B cell (primary cell): ENCODE results near the gene PRPF40A. TPM values are rescaled to one million over a fixed set of nuclear protein-coding genes. Genes with fewer than 3 reads are reported as not detected.

ENCODE experiments used
- ATAC-seq: fragments of 200-7000 bp; cut with Tn5 transposase; one replicate; pipeline ENCODE4 v1.10.0; 2021; ENCODE audit warnings: low read depth, mild to moderate bottlenecking, moderate number of reproducible peaks, moderate library complexity
- CTCF ChIA-PET: fragments of 350-600 bp; sonication (Branson Sonifier 250); formaldehyde crosslinking; loops from one replicate; lab custom pipeline; 2021; ENCODE audit warnings: antibody characterized with exemption, inconsistent platforms; lab: Charles Lee
- POLR2A ChIA-PET: fragments of 350-600 bp; sonication (Branson Sonifier 250); formaldehyde crosslinking; loops from one replicate; lab custom pipeline; 2021; ENCODE audit warnings: antibody characterized with exemption; lab: Charles Lee
- DNase-seq: peaks from one replicate; pipeline ENCODE4 v3.0.0; 2013
- H2AFZ ChIP-seq: 2 replicates; pipeline ENCODE4 v1.6.1; 2012; ENCODE audit warnings: mild to moderate bottlenecking, low read depth, low read length; ENCODE audit not compliant: insufficient read depth, poor library complexity, severe bottlenecking
- H3K27ac ChIP-seq, 2 donors: 1 replicate in 1 of 2; 2 replicates in 1 of 2; pipeline ENCODE4 v1.5.1; 2012 to 2013; ENCODE audit warnings: low read length in 2 of 2, mild to moderate bottlenecking in 2 of 2, moderate library complexity in 1 of 2
- H3K27me3 ChIP-seq, 4 experiments: fragments of 200-600 bp in 1 of 4; sonication (generic) in 1 of 4; replicated peaks in 1 of 4; 1 replicate in 2 of 4; 2 replicates in 2 of 4; pipeline versions ENCODE4 v1.6.1 to v1.7.0; 2013 to 2016; ENCODE audit warnings: low read length in 3 of 4, mild to moderate bottlenecking in 2 of 4, mixed read lengths in 1 of 4, moderate library complexity in 1 of 4; ENCODE audit not compliant: insufficient read depth in 4 of 4, control insufficient read depth in 3 of 4; ENCODE audit errors: control extremely low read depth in 1 of 4
- H3K36me3 ChIP-seq, 2 experiments: replicated peaks in 1 of 2; 1 replicate in 1 of 2; 2 replicates in 1 of 2; pipeline versions ENCODE4 v1.6.1 to v1.7.1; 2013; ENCODE audit warnings: low read length in 1 of 2; ENCODE audit not compliant: insufficient read depth in 2 of 2, control insufficient read depth in 1 of 2; ENCODE audit errors: control extremely low read depth in 1 of 2, extremely low read depth in 1 of 2
- H3K4me1 ChIP-seq, 2 donors: fragments of 200-600 bp in 1 of 2; sonication (generic) in 1 of 2; 1 replicate in 1 of 2; 2 replicates in 1 of 2; pipeline versions ENCODE4 v1.5.1 to v1.6.1; 2013 to 2017; ENCODE audit warnings: low read length in 2 of 2; ENCODE audit not compliant: control insufficient read depth in 2 of 2, insufficient read depth in 2 of 2
- H3K4me2 ChIP-seq: replicated peaks from 2 replicates; pipeline ENCODE3; 2012; ENCODE audit warnings: mild to moderate bottlenecking, low read depth, low read length; ENCODE audit not compliant: poor library complexity, severe bottlenecking
- H3K4me3 ChIP-seq, 5 experiments: fragments of 200-600 bp in 1 of 5; sonication (generic) in 1 of 5; 1 replicate in 3 of 5; 2 replicates in 2 of 5; pipeline versions ENCODE4 v1.5.1 to v1.7.0; 2011 to 2016; ENCODE audit warnings: low read length in 4 of 5, mild to moderate bottlenecking in 4 of 5, low read depth in 2 of 5, control low read depth in 1 of 5, moderate library complexity in 1 of 5; ENCODE audit not compliant: insufficient read depth in 1 of 5; ENCODE audit errors: control extremely low read depth in 1 of 5, extremely low read depth in 1 of 5
- H3K79me2 ChIP-seq: fragments of 200-600 bp; sonication (generic); one replicate; pipeline ENCODE4 v1.6.0; 2016; ENCODE audit warnings: low read length; ENCODE audit not compliant: control insufficient read depth, insufficient read depth
- H3K9ac ChIP-seq: fragments of 200-600 bp; sonication (generic); 2 replicates; pipeline ENCODE4 v1.6.1; 2017; ENCODE audit warnings: mild to moderate bottlenecking, low read length, moderate library complexity
- H3K9me3 ChIP-seq, 3 donors: one replicate each; pipeline versions ENCODE4 v1.6.1 to v1.7.1; 2013; ENCODE audit warnings: low read length in 2 of 3; ENCODE audit not compliant: control insufficient read depth in 2 of 3, insufficient read depth in 1 of 3; ENCODE audit errors: control extremely low read depth in 1 of 3
- H4K20me1 ChIP-seq: 2 replicates; pipeline ENCODE4 v1.6.0; 2012; ENCODE audit warnings: mild to moderate bottlenecking, low read length; ENCODE audit not compliant: insufficient read depth, control insufficient read depth, poor library complexity, severe bottlenecking
- H3K27ac Mint-ChIP-seq: one replicate; pipeline ENCODE4 v1.8.0; 2021; ENCODE audit warnings: mixed read lengths
- H3K27me3 Mint-ChIP-seq: one replicate; pipeline ENCODE4 v1.8.0; 2021; ENCODE audit warnings: mixed read lengths
- H3K4me1 Mint-ChIP-seq: one replicate; pipeline ENCODE4 v1.8.0; 2021; ENCODE audit warnings: mixed read lengths
- H3K4me3 Mint-ChIP-seq: one replicate; pipeline ENCODE4 v1.8.0; 2021; ENCODE audit warnings: mixed read lengths
- H3K9me3 Mint-ChIP-seq: one replicate; pipeline ENCODE4 v1.8.0; 2022; ENCODE audit warnings: mixed read lengths; ENCODE audit not compliant: insufficient read depth
- EZH2 ChIP-seq: IDR thresholded peaks from 2 replicates; pipeline ENCODE4 v1.6.1; 2012; ENCODE audit warnings: borderline replicate concordance, low read depth, mild to moderate bottlenecking, moderate library complexity, low read length; ENCODE audit not compliant: insufficient read depth, poor library complexity, severe bottlenecking
- WGBS: methylation state at CpG from one replicate; pipeline ENCODE4 v1.1.5; 2013; ENCODE audit warnings: missing lambda C conversion rate; ENCODE audit not compliant: insufficient coverage; 5-methylcytosine and 5-hydroxymethylcytosine counted together
- intact Hi-C: fragments of 100-400 bp; cut with micrococcal nuclease; formaldehyde crosslinking; loops from one replicate; pipeline ENCODE4 v1.10.0; 2022
- polyA plus RNA-seq: library from polyadenylated mRNA; depleted of rRNA; stranded (reverse); fragments of >200 nt; gene quantifications from 2 replicates; pipeline ENCODE4 v1.2.3, GENCODE V29; 2012
- total RNA-seq, 2 donors: library from RNA; stranded (reverse); fragments of 120-200 nt in 1 of 2; gene quantifications; 1 replicate in 1 of 2; 2 replicates in 1 of 2; pipeline versions ENCODE4 v1.2.3 to v1.2.4, GENCODE V29; 2013 to 2022
- TF ChIP-seq, protein P1 (sequence below): fragments of 200-600 bp; IDR thresholded peaks from one replicate; pipeline ENCODE4 v1.8.0; 2022; ENCODE audit warnings: antibody characterized with exemption, mild to moderate bottlenecking

Gene PRPF40A
- total and polyA plus RNA-seq, 2 donors (not counting 1 experiment from before 2014, with no cell fraction given) = 40.4 to 115 TPM

DNA sequence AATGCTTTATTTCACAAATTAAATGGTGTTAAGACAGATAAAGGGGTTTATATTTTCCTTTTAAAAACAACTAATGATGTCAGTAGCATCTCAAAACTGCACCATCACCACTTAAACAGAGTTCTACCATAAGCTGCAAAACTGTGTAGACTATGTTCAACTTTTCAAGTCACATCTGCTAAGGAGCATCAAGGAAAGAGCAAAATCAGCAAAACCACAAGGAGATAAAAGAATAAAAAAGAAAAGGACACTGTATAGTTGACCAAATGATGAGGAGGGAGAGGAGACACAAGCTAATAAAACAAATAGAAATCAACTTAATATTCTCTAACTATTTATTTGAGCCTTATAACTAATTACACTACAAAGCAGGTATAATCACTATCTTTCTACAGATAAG lies 33.9 kb downstream of the PRPF40A start:
- Histone ChIP-seq H3K4me3 (no peak overlapping the region), H3K9ac (no peak overlapping the region), H3K4me2 (no peak overlapping the region), H3K27me3 (no peaks in the 10 kb centered on the region), H3K9me3 (no peaks in the 10 kb centered on the region), H4K20me1 (peaks cover 5% of the 10 kb centered on the region), H3K79me2 (peaks cover 32% of the 10 kb centered on the region), H2AFZ (no peak overlapping the region), H3K4me1 (no peaks in the 10 kb centered on the region), H3K36me3 (peaks cover 0 to 47% of the 10 kb centered on the region in 2 experiments), H3K27ac (no peak overlapping the region)
- Mint-ChIP-seq H3K4me1 (peaks cover 2% of the 10 kb centered on the region), H3K27me3 (no peaks in the 10 kb centered on the region), H3K4me3 (no peak overlapping the region), H3K9me3 (no peaks in the 10 kb centered on the region), H3K27ac (no peak overlapping the region)
- CTCF ChIA-PET = no interaction called here
- intact Hi-C loops = no loop called here
- POLR2A ChIA-PET = no interaction called here
- DNase-seq (no peak), ATAC-seq (no peak)
- TF ChIP-seq EZH2 = no peak
- TF ChIP-seq, protein P1, sequence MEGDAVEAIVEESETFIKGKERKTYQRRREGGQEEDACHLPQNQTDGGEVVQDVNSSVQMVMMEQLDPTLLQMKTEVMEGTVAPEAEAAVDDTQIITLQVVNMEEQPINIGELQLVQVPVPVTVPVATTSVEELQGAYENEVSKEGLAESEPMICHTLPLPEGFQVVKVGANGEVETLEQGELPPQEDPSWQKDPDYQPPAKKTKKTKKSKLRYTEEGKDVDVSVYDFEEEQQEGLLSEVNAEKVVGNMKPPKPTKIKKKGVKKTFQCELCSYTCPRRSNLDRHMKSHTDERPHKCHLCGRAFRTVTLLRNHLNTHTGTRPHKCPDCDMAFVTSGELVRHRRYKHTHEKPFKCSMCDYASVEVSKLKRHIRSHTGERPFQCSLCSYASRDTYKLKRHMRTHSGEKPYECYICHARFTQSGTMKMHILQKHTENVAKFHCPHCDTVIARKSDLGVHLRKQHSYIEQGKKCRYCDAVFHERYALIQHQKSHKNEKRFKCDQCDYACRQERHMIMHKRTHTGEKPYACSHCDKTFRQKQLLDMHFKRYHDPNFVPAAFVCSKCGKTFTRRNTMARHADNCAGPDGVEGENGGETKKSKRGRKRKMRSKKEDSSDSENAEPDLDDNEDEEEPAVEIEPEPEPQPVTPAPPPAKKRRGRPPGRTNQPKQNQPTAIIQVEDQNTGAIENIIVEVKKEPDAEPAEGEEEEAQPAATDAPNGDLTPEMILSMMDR = no peak

DNA sequence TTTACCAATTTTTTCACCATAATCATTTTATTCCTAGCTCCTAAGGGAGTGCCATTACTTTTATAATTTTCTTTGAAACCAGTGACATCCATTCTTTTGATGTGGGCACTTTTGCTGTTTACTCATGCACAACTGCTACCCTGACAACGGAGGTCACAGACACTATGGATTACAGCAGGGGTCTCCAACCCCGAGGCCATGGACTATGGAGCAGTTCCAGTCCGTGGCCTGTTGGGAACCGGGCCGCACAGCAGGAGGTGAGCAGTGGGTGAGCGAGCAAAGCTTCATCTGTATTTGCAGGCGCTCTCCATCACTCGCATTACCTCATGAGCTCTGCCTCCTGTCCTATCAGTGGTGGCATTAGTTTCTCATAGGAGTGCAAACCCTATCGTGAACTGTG lies 34.6 kb downstream of the PRPF40A start:
- CTCF ChIA-PET = no interaction called here
- DNase-seq (no peak), ATAC-seq (no peak)
- Histone ChIP-seq H4K20me1 (peaks cover 5% of the 10 kb centered on the region), H3K9me3 (no peaks in the 10 kb centered on the region), H3K27ac (no peak overlapping the region), H3K36me3 (peaks cover 0 to 47% of the 10 kb centered on the region in 2 experiments), H3K4me2 (no peak overlapping the region), H3K9ac (no peak overlapping the region), H3K4me3 (no peak overlapping the region), H3K79me2 (peaks cover 25% of the 10 kb centered on the region), H3K27me3 (no peaks in the 10 kb centered on the region), H3K4me1 (no peaks in the 10 kb centered on the region), H2AFZ (no peak overlapping the region)
- WGBS = 98% methylated on average over 8 of the region's 9 CpGs
- Mint-ChIP-seq H3K9me3 (no peaks in the 10 kb centered on the region), H3K4me3 (no peak overlapping the region), H3K4me1 (peaks cover 2% of the 10 kb centered on the region), H3K27ac (no peak overlapping the region), H3K27me3 (no peaks in the 10 kb centered on the region)
- TF ChIP-seq, protein P1 = no peak
- TF ChIP-seq EZH2 = no peak
- POLR2A ChIA-PET = no interaction called here
- intact Hi-C loops = no loop called here
